ENCODE data around the gene RHOJ. TPM values are rescaled to one million over a fixed set of nuclear protein-coding genes. Genes with fewer than 3 reads are reported as not detected.

Gene RHOJ
- total RNA-seq, 2 donors from 2014 or later: 2.5 to 6.6 TPM

DNA sequence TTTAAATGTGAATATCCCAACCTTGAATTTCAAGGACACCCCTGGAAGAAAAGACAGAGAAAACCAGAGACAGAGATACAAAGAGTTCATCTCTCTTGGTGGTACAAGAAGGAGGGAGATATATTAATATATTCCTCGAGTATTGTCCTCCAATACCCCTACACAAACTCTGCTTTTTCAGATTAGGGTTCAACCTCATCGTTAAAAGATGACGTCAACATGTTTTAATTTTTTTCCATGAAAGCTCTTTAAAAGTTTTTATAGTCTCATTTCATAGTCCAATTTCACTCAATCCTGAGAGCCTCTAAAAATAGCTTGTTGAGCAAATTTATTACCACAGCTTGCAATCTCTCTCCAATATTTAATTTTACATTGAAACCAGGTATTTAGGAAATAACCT, 19.4 kb downstream of the RHOJ start:
- Histone ChIP-seq H3K27me3 (replicated peaks; ENCODE audit: insufficient read depth) (no peaks in the 10 kb centered on the region), H3K27ac (no peak overlapping the region), H3K4me3 (no peak overlapping the region), H3K4me1 (replicated peaks) (no peaks in the 10 kb centered on the region), H3K36me3 (no peaks in the 10 kb centered on the region), H3K9me3 (no peaks in the 10 kb centered on the region)
- no peak for TF ChIP-seq POLR2AphosphoS5 (IDR thresholded peaks at IDR 0.05)
- no peak for TF ChIP-seq POLR2A (IDR thresholded peaks at IDR 0.05)
- TF ChIP-seq, protein P1, sequence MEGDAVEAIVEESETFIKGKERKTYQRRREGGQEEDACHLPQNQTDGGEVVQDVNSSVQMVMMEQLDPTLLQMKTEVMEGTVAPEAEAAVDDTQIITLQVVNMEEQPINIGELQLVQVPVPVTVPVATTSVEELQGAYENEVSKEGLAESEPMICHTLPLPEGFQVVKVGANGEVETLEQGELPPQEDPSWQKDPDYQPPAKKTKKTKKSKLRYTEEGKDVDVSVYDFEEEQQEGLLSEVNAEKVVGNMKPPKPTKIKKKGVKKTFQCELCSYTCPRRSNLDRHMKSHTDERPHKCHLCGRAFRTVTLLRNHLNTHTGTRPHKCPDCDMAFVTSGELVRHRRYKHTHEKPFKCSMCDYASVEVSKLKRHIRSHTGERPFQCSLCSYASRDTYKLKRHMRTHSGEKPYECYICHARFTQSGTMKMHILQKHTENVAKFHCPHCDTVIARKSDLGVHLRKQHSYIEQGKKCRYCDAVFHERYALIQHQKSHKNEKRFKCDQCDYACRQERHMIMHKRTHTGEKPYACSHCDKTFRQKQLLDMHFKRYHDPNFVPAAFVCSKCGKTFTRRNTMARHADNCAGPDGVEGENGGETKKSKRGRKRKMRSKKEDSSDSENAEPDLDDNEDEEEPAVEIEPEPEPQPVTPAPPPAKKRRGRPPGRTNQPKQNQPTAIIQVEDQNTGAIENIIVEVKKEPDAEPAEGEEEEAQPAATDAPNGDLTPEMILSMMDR (IDR thresholded peaks at IDR 0.05): no peak
- 22% methylated on average over 3 of the region's 3 CpGs for WGBS
- intact Hi-C loops (cut with DNase I): no loop called here
- no peak for DNase-seq (ENCODE audit: low spot score)

DNA sequence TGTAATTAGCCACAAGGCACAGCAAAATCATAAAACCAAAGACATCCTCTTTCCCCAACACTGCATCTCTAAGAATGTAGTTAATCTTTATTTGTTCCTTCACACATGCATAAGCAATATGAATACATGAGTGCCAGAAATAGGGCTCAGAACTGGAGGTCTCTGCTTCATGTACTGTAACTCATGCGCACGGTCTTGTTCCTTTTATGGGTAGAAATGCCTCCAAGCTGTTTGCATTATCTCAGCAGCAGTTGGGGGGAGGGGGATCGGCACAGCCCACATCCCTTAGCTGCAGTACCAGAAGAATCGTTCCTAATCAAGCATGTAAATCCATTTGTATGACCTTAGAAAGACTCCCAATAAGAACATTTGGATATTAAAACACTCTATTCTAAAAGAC, 20.0 kb downstream of the RHOJ start:
- Histone ChIP-seq H3K27me3 (replicated peaks; ENCODE audit: insufficient read depth) (no peaks in the 10 kb centered on the region), H3K4me3 (no peak overlapping the region), H3K4me1 (replicated peaks) (no peaks in the 10 kb centered on the region), H3K9me3 (no peaks in the 10 kb centered on the region), H3K36me3 (no peaks in the 10 kb centered on the region), H3K27ac (no peak overlapping the region)
- DNase-seq (ENCODE audit: low spot score): no peak
- intact Hi-C loops (cut with DNase I): no loop called here
- no peak for TF ChIP-seq POLR2A (IDR thresholded peaks at IDR 0.05)
- TF ChIP-seq, protein P1 (IDR thresholded peaks at IDR 0.05): no peak
- no peak for TF ChIP-seq POLR2AphosphoS5 (IDR thresholded peaks at IDR 0.05)
- 26% methylated on average over 4 of the region's 4 CpGs for WGBS

DNA sequence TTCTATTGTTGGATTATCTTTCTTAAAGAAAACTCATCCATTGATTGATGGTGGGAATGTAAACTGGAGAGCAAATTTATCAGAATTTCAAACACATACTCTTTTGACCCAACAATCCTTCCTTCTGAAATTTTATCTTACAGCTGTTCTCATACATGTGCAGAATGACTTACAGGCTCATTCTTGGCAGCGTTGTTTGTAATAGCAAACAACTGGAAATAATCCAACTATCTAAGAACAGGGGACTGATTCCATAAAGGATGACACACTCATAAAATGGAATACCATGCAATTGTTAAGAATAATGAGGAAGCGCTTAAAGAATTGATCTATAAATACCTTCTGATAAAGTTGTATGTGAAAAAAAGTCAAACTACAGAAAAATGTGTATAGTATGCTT, 24.0 kb downstream of the RHOJ start:
- DNase-seq (ENCODE audit: low spot score): no peak
- 62% methylated on average over 2 of the region's 2 CpGs for WGBS
- H3K4me1 ChIP-seq (replicated peaks): no peaks in the 10 kb centered on the region
- intact Hi-C loops (cut with DNase I): no loop called here
- H3K9me3 ChIP-seq: no peaks in the 10 kb centered on the region
- H3K27ac ChIP-seq: no peak overlapping the region
- TF ChIP-seq POLR2A (IDR thresholded peaks at IDR 0.05): no peak
- TF ChIP-seq POLR2AphosphoS5 (IDR thresholded peaks at IDR 0.05): no peak
- TF ChIP-seq, protein P1 (IDR thresholded peaks at IDR 0.05): no peak
- H3K4me3 ChIP-seq: no peak overlapping the region
- no peaks in the 10 kb centered on the region for H3K27me3 ChIP-seq (replicated peaks; ENCODE audit: insufficient read depth)
- no peaks in the 10 kb centered on the region for H3K36me3 ChIP-seq

DNA sequence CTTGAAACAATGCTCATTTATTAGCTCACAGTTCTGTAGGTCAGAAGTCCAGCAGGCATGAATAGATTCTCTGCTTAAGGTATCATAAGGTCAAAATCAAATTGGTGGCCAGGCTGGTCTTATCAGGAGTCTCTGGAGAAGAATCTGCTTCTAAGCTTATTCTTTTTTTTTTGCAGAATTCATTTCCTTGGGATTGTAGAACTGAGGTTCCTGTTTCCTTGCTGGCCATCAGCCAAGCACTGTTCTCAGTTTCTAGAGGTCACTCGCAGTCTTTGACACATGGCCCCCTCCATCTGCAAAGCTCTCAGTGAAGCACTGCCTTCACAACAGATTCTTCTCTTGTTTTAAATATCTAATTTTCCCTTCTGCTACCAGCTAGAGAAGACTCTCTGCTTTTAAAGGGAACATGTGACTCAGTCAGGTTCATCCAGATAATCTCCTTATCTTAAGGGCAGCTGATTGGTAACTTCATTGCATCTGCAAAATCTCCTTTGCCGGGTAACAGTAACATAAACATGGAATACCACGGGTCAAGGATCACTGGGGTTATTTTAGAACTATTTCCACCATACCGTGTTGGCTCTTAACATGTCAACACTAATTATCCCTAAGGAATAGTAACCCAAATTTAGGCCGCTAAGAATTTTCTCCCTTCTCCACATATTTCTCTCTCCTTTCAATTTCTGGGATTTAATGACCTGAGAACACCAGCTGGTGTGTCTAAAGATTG, 25.3 kb downstream of the RHOJ start:
- Histone ChIP-seq H3K36me3 (no peaks in the 10 kb centered on the region), H3K4me1 (replicated peaks) (no peaks in the 10 kb centered on the region), H3K27me3 (replicated peaks; ENCODE audit: insufficient read depth) (no peaks in the 10 kb centered on the region), H3K27ac (no peak overlapping the region), H3K9me3 (no peaks in the 10 kb centered on the region), H3K4me3 (no peak overlapping the region)
- TF ChIP-seq, protein P1 (IDR thresholded peaks at IDR 0.05): no peak
- TF ChIP-seq POLR2A (IDR thresholded peaks at IDR 0.05) (no peak), POLR2AphosphoS5 (IDR thresholded peaks at IDR 0.05) (no peak)
- 90% methylated on average over 5 of the region's 5 CpGs for WGBS
- intact Hi-C loops (cut with DNase I): no loop called here
- DNase-seq (ENCODE audit: low spot score): no peak

DNA sequence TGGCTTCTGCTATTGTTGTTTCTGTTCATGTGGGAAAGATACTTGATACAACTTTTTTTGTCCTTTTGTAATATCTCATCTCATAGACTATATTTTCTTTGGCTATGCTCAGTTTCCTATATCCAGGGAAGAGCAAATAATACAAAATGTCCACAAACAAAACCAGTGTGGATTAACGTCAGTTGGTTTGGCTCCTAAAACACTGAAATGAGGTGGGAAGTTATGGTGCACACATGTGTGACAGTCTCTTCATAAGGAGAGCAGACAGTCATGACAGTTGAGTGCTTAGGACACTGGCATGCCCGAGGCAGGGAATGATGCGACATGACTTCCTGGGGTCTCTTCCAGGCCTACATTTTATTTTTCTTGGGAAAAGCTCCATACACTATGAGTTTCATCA, 27.5 kb downstream of the RHOJ start:
- Histone ChIP-seq H3K27ac (no peak overlapping the region), H3K27me3 (replicated peaks; ENCODE audit: insufficient read depth) (no peaks in the 10 kb centered on the region), H3K4me1 (replicated peaks) (no peaks in the 10 kb centered on the region), H3K9me3 (no peaks in the 10 kb centered on the region), H3K36me3 (no peaks in the 10 kb centered on the region), H3K4me3 (no peak overlapping the region)
- whole genome bisulfite sequencing: 78% methylated on average over 3 of the region's 3 CpGs
- intact Hi-C loops (cut with DNase I): no loop called here
- TF ChIP-seq POLR2A (IDR thresholded peaks at IDR 0.05): no peak
- TF ChIP-seq, protein P1 (IDR thresholded peaks at IDR 0.05): no peak
- TF ChIP-seq POLR2AphosphoS5 (IDR thresholded peaks at IDR 0.05): no peak
- no peak for DNase-seq (ENCODE audit: low spot score)
